Measurements from ENCODE around the gene FIG4. TPM values are rescaled to one million over a fixed set of nuclear protein-coding genes. Genes with fewer than 3 reads are reported as not detected.
"Not testable (repeated sequence)": the region's sequence is repeated elsewhere in the genome, so short reads cannot be mapped to it uniquely, and the experiment has no call there.

The FIG4 gene
- total RNA-seq, 1 experiment from 2014 or later, result 23.1 TPM

DNA sequence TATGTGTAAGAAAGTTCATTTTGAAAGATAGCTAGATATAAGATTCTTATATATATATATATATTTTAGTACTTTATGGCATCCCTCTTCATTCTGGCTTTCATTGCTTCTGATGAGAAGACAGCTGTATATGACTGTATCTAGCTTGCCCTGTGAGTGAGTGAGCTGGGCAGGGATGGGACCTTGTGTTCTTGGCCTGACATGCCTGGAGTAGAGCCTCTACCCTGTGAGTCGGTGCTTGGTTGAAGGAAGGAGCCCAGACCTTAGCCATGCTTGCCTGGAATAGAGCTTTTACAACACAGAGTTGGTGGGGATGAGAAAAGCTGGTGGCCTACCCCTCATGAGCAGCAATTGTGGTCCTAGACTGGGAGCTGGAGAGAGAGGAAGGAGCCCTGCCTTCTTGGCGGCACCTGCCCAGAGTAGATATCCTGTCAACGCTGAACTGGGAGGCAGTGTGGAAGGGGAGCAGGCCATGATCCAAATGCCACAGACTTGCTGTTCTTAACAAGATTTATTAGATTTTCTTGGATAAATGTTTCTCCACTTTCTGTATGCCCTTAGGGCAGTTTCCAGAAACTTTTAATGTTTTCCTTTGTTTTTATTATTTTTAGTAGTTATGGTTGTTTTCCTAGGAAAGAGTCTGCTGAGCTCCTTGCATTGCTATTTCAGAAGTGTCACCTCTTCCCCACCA lies 31.6 kb downstream of the FIG4 start:
- peak overlapping the region in 1 of 3 experiments; percentile 21; a peak in 1 of 7 replicates for H3K27ac Mint-ChIP-seq
- H3K27me3 ChIP-seq (ENCODE audit: insufficient read depth, low read length), result no peaks in the 10 kb centered on the region
- no peak overlapping the region for H3K18ac ChIP-seq (ENCODE audit: insufficient read length, low read depth, low read length)
- no peaks in the 10 kb centered on the region for H3K27me3 Mint-ChIP-seq (ENCODE audit: low read depth)
- H2BK20ac ChIP-seq (ENCODE audit: low read depth, low read length, poor library complexity, severe bottlenecking), result no peak overlapping the region
- H3T11ph ChIP-seq (ENCODE audit: low read length), result no peak overlapping the region
- no peak overlapping the region for H3K4me3 Mint-ChIP-seq
- H2BK12ac ChIP-seq (ENCODE audit: insufficient read length, low read depth, low read length), result no peak overlapping the region
- no peak overlapping the region for H3K9ac ChIP-seq (ENCODE audit: extremely low read depth, insufficient read length, low read length)
- no peak overlapping the region for H3K4ac ChIP-seq (ENCODE audit: low read depth, low read length)
- no peak overlapping the region for H3K14ac ChIP-seq (ENCODE audit: insufficient read depth, low read length)
- H3K79me1 ChIP-seq (ENCODE audit: insufficient read depth, low read depth, low read length, poor library complexity, severe bottlenecking), result no peaks in the 10 kb centered on the region
- no peaks in the 10 kb centered on the region for H3K4me1 ChIP-seq (ENCODE audit: insufficient read depth, low read length)
- H3K23me2 ChIP-seq (ENCODE audit: insufficient read length, low read depth, low read length, poor library complexity, severe bottlenecking), result no peaks in the 10 kb centered on the region
- no peak overlapping the region for H4K5ac ChIP-seq (ENCODE audit: insufficient read length, low read depth, low read length)
- no peak overlapping the region for H4K91ac ChIP-seq (ENCODE audit: insufficient read length, low read depth, low read length)
- H3K79me2 ChIP-seq (ENCODE audit: insufficient read depth, low read length), result no peaks in the 10 kb centered on the region
- H3K27ac ChIP-seq (ENCODE audit: insufficient read length, low read depth, low read length), result no peak overlapping the region
- H2BK15ac ChIP-seq (ENCODE audit: low read depth, low read length), result no peak overlapping the region
- peaks cover 5 to 12% of the 10 kb centered on the region in 2 experiments; a peak in 2 of 4 replicates for H3K4me1 Mint-ChIP-seq
- H3K4me2 ChIP-seq (ENCODE audit: insufficient read depth, insufficient read length, low read length), result no peak overlapping the region
- H3K9me3 Mint-ChIP-seq, result peaks cover 3 to 9% of the 10 kb centered on the region in 2 experiments
- no peak for DNase-seq
- no peak overlapping the region for H2AK5ac ChIP-seq (ENCODE audit: insufficient read length, low read length)
- H2BK120ac ChIP-seq (ENCODE audit: low read depth, low read length, poor library complexity, severe bottlenecking), result no peak overlapping the region
- H3K9me3 ChIP-seq (ENCODE audit: control insufficient read depth, low read depth, low read length), result no peaks in the 10 kb centered on the region
- H3K23ac ChIP-seq (ENCODE audit: insufficient read length, low read depth, low read length), result no peak overlapping the region
- no CpG with 5 or more reads among the region's 3 CpGs for WGBS (ENCODE audit: extremely low coverage, insufficient read length, low lambda C conversion rate)
- TF ChIP-seq, protein P1, sequence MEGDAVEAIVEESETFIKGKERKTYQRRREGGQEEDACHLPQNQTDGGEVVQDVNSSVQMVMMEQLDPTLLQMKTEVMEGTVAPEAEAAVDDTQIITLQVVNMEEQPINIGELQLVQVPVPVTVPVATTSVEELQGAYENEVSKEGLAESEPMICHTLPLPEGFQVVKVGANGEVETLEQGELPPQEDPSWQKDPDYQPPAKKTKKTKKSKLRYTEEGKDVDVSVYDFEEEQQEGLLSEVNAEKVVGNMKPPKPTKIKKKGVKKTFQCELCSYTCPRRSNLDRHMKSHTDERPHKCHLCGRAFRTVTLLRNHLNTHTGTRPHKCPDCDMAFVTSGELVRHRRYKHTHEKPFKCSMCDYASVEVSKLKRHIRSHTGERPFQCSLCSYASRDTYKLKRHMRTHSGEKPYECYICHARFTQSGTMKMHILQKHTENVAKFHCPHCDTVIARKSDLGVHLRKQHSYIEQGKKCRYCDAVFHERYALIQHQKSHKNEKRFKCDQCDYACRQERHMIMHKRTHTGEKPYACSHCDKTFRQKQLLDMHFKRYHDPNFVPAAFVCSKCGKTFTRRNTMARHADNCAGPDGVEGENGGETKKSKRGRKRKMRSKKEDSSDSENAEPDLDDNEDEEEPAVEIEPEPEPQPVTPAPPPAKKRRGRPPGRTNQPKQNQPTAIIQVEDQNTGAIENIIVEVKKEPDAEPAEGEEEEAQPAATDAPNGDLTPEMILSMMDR (conservative IDR thresholded peaks at IDR 0.05), result no peak
- H2AFZ ChIP-seq (ENCODE audit: low read length), result no peak overlapping the region
- no peak overlapping the region for H3K56ac ChIP-seq (ENCODE audit: insufficient read length, low read depth, low read length)
- no peak overlapping the region for H4K8ac ChIP-seq (replicated peaks; ENCODE audit: insufficient read length, low read depth, low read length)
- no peak overlapping the region for H2BK5ac ChIP-seq (ENCODE audit: insufficient read length, low read length)
- H3K36me3 Mint-ChIP-seq (ENCODE audit: insufficient read depth in 1 of 3, low read depth in 3 of 3), result peaks cover 11 to 32% (median 31%) of the 10 kb centered on the region in 3 experiments
- no peaks in the 10 kb centered on the region for H4K20me1 ChIP-seq (ENCODE audit: control insufficient read depth, insufficient read depth, insufficient read length)

DNA sequence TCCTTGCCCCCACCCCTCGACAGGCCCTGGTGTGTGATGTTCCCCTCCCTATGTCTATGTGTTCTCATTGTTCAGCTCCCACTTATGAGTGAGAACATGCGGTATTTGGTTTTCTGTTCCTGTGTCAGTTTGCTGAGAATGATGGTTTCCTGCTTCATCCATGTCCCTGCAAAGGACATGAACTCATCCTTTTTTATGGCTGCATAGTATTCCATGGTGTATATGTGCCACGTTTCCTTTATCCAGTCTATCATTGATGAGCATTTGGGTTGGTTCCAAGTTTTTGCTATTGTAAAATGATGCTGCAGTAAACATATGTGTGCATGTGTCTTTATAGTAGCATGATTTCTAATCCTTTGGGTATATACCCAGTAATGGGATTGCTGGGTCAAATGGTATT lies 34.2 kb downstream of the FIG4 start:
- H2AK5ac ChIP-seq (ENCODE audit: insufficient read length, low read length); H3K9ac ChIP-seq (ENCODE audit: extremely low read depth, insufficient read length, low read length); H3K4ac ChIP-seq (ENCODE audit: low read depth, low read length); H2AFZ ChIP-seq (ENCODE audit: low read length); H2BK120ac ChIP-seq (ENCODE audit: low read depth, low read length, poor library complexity, severe bottlenecking); H3K56ac ChIP-seq (ENCODE audit: insufficient read length, low read depth, low read length); H3K27me3 Mint-ChIP-seq (ENCODE audit: low read depth); H4K5ac ChIP-seq (ENCODE audit: insufficient read length, low read depth, low read length); H3K4me3 Mint-ChIP-seq; H3K27ac Mint-ChIP-seq; H2BK15ac ChIP-seq (ENCODE audit: low read depth, low read length); H3K4me1 Mint-ChIP-seq; H3K4me1 ChIP-seq (ENCODE audit: insufficient read depth, low read length); H2BK5ac ChIP-seq (ENCODE audit: insufficient read length, low read length); H4K8ac ChIP-seq (replicated peaks; ENCODE audit: insufficient read length, low read depth, low read length); H3K27ac ChIP-seq (ENCODE audit: insufficient read length, low read depth, low read length); H3K27me3 ChIP-seq (ENCODE audit: insufficient read depth, low read length); H3K18ac ChIP-seq (ENCODE audit: insufficient read length, low read depth, low read length); H4K20me1 ChIP-seq (ENCODE audit: control insufficient read depth, insufficient read depth, insufficient read length); H3K14ac ChIP-seq (ENCODE audit: insufficient read depth, low read length); H3K23me2 ChIP-seq (ENCODE audit: insufficient read length, low read depth, low read length, poor library complexity, severe bottlenecking); H3K79me1 ChIP-seq (ENCODE audit: insufficient read depth, low read depth, low read length, poor library complexity, severe bottlenecking); H3T11ph ChIP-seq (ENCODE audit: low read length); H2BK12ac ChIP-seq (ENCODE audit: insufficient read length, low read depth, low read length); H3K79me2 ChIP-seq (ENCODE audit: insufficient read depth, low read length); DNase-seq; H4K91ac ChIP-seq (ENCODE audit: insufficient read length, low read depth, low read length); H3K9me3 Mint-ChIP-seq; H2BK20ac ChIP-seq (ENCODE audit: low read depth, low read length, poor library complexity, severe bottlenecking); H3K4me2 ChIP-seq (ENCODE audit: insufficient read depth, insufficient read length, low read length); H3K23ac ChIP-seq (ENCODE audit: insufficient read length, low read depth, low read length); H3K9me3 ChIP-seq (ENCODE audit: control insufficient read depth, low read depth, low read length): not testable (repeated sequence)
- WGBS (ENCODE audit: extremely low coverage, insufficient read length, low lambda C conversion rate), result no CpG with 5 or more reads among the region's 3 CpGs
- H3K36me3 Mint-ChIP-seq (ENCODE audit: insufficient read depth in 1 of 3, low read depth in 3 of 3), result peaks cover 11 to 26% (median 19%) of the 10 kb centered on the region in 3 experiments
